ENCODE results near the gene GNB1.

- TF ChIP-seq BACH2 (CRISPR knock-in tag; IDR thresholded peaks at IDR 0.05; ENCODE audit: borderline replicate concordance) (no peak), RARB (CRISPR knock-in tag; IDR thresholded peaks at IDR 0.05) (no peak), PATZ1 (CRISPR knock-in tag; IDR thresholded peaks at IDR 0.05; ENCODE audit: borderline replicate concordance) (no peak), CREB5 (CRISPR knock-in tag; IDR thresholded peaks at IDR 0.05; ENCODE audit: low read depth) (no peak), CSRNP3 (CRISPR knock-in tag; IDR thresholded peaks at IDR 0.05) (no peak), ARNTL (CRISPR knock-in tag; IDR thresholded peaks at IDR 0.05; ENCODE audit: borderline replicate concordance, low read depth) (no peak), ISL1 (CRISPR knock-in tag; IDR thresholded peaks at IDR 0.05) (no peak), ZFP3 (CRISPR knock-in tag; IDR thresholded peaks at IDR 0.05) (no peak), ZC3H10 (CRISPR knock-in tag; IDR thresholded peaks at IDR 0.05) (no peak)
These were observed 32.3 kb upstream of the GNB1 start for GRCh38 chr1:1922956-1923833.

All from SK-N-SH treated with all-trans-retinoic acid at 6 μM for 48 hours (cell line).